GM12878 (cell line): Measurements from ENCODE around the gene PCDHGC3.
A peak's percentile ranks its signal among the peaks of the same experiment; 100 is the strongest.

Experiments
- CEBPB ChIP-seq, 2 experiments: fragments of 150-350 bp in 1 of 2; IDR thresholded peaks; 2 replicates each; pipeline ENCODE4 v1.6.1; 2012 to 2014; ENCODE audit warnings: low read depth in 2 of 2, low read length in 2 of 2, borderline replicate concordance in 1 of 2, inconsistent platforms in 1 of 2
- POU2F2 ChIP-seq: IDR thresholded peaks from 3 replicates; pipeline ENCODE4 v1.6.1; 2011; ENCODE audit warnings: low read depth, mild to moderate bottlenecking, low read length, borderline replicate concordance
- ZSCAN29 ChIP-seq: fragments of 450-650 bp; IDR thresholded peaks from 2 replicates; pipeline ENCODE4 v1.6.1; 2017; ENCODE audit warnings: mild to moderate bottlenecking, moderate library complexity
- TF ChIP-seq, protein P1 (sequence below), 3 experiments: IDR thresholded peaks in 2 of 3; conservative IDR thresholded peaks in 1 of 3; 2 replicates each; pipeline ENCODE4 v1.5.1; 2011; ENCODE audit warnings: low read depth in 3 of 3, low read length in 3 of 3, mild to moderate bottlenecking in 3 of 3, control low read depth in 2 of 3, moderate library complexity in 2 of 3, inconsistent platforms in 1 of 3, mixed read lengths in 1 of 3; ENCODE audit not compliant: control insufficient read depth in 2 of 3, insufficient read depth in 1 of 3; ENCODE audit errors: extremely low read depth in 1 of 3

DNA sequence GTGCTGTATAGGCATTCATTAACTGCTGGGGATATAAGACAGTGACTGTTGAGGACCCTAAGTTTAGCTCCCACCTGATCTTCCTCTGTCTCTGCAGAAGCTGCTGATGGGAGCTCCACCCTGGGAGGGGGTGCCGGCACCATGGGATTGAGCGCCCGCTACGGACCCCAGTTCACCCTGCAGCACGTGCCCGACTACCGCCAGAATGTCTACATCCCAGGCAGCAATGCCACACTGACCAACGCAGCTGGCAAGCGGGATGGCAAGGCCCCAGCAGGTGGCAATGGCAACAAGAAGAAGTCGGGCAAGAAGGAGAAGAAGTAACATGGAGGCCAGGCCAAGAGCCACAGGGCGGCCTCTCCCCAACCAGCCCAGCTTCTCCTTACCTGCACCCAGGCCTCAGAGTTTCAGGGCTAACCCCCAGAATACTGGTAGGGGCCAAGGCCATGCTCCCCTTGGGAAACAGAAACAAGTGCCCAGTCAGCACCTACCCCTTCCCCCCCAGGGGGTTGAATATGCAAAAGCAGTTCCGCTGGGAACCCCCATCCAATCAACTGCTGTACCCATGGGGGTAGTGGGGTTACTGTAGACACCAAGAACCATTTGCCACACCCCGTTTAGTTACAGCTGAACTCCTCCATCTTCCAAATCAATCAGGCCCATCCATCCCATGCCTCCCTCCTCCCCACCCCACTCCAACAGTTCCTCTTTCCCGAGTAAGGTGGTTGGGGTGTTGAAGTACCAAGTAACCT is 35.3 kb downstream of the PCDHGC3 start:
- TF ChIP-seq, protein P1, sequence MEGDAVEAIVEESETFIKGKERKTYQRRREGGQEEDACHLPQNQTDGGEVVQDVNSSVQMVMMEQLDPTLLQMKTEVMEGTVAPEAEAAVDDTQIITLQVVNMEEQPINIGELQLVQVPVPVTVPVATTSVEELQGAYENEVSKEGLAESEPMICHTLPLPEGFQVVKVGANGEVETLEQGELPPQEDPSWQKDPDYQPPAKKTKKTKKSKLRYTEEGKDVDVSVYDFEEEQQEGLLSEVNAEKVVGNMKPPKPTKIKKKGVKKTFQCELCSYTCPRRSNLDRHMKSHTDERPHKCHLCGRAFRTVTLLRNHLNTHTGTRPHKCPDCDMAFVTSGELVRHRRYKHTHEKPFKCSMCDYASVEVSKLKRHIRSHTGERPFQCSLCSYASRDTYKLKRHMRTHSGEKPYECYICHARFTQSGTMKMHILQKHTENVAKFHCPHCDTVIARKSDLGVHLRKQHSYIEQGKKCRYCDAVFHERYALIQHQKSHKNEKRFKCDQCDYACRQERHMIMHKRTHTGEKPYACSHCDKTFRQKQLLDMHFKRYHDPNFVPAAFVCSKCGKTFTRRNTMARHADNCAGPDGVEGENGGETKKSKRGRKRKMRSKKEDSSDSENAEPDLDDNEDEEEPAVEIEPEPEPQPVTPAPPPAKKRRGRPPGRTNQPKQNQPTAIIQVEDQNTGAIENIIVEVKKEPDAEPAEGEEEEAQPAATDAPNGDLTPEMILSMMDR (IDR thresholded peaks at IDR 0.05 in 2 of 3, conservative IDR thresholded peaks at IDR 0.05 in 1 of 3; ENCODE audit: control insufficient read depth in 2 of 3, extremely low read depth in 1 of 3, insufficient read depth in 1 of 3, low read depth in 3 of 3, low read length in 3 of 3): no peak
- no peak for TF ChIP-seq CEBPB (IDR thresholded peaks at IDR 0.05; ENCODE audit: borderline replicate concordance in 1 of 2, low read depth in 2 of 2, low read length in 2 of 2)
- peak; percentile 100 for TF ChIP-seq POU2F2
- no peak for TF ChIP-seq ZSCAN29
